OCI-LY3 (cell line): ENCODE results near the gene RAB11FIP4.
A peak's percentile ranks its signal among the peaks of the same experiment; 100 is the strongest.

Experiments
- H2AFZ ChIP-seq: fragments of 200-600, 300-600 bp; shearing (Covaris generic); 2 replicates; pipeline ENCODE4 v1.6.0; 2014; ENCODE audit warnings: antibody characterized with exemption, low read depth, low read length
- H3K27ac ChIP-seq: fragments of 200-600, 300-600 bp; sonication (generic); 2 replicates; pipeline ENCODE4 v1.5.1; 2014; ENCODE audit warnings: mild to moderate bottlenecking, low read length, moderate library complexity, mixed read lengths
- H3K27me3 ChIP-seq: fragments of 200-600, 300-600 bp; sonication (generic); 2 replicates; pipeline ENCODE4 v1.6.1; 2014; ENCODE audit warnings: low read depth, low read length, mixed read lengths
- H3K36me3 ChIP-seq: fragments of 200-600, 300-600 bp; sonication (generic); replicated peaks from 2 replicates; pipeline ENCODE3; 2014; ENCODE audit warnings: low read depth, low read length, mixed read lengths
- H3K4me1 ChIP-seq: fragments of 300-600, 200-600 bp; sonication (generic); 2 replicates; pipeline ENCODE4 v1.6.1; 2014; ENCODE audit warnings: low read length, mixed read lengths
- H3K4me2 ChIP-seq: fragments of 200-600, 300-600 bp; sonication (generic); 2 replicates; pipeline ENCODE4 v1.6.1; 2014; ENCODE audit warnings: low read length, mixed read lengths
- H3K4me3 ChIP-seq: fragments of 300-600, 200-600 bp; sonication (generic); 2 replicates; pipeline ENCODE4 v1.5.1; 2014; ENCODE audit warnings: antibody characterized with exemption, mild to moderate bottlenecking, low read length, moderate library complexity
- H3K79me2 ChIP-seq: fragments of 300-600, 200-600 bp; shearing (Covaris generic); 2 replicates; pipeline ENCODE4 v1.6.1; 2014; ENCODE audit warnings: mild to moderate bottlenecking, low read length, mixed read lengths
- H3K9ac ChIP-seq: fragments of 300-600, 200-600 bp; shearing (Covaris generic); 2 replicates; pipeline ENCODE4 v1.6.0; 2014; ENCODE audit warnings: mild to moderate bottlenecking, low read length, moderate library complexity
- H3K9me3 ChIP-seq: fragments of 200-600, 300-600 bp; shearing (Covaris generic); 2 replicates; pipeline ENCODE4 v1.6.1; 2014; ENCODE audit warnings: low read length, mixed read lengths; ENCODE audit not compliant: insufficient read depth
- H4K20me1 ChIP-seq: fragments of 200-600, 300-600 bp; sonication (generic); 2 replicates; pipeline ENCODE4 v1.6.1; 2016; ENCODE audit warnings: low read length, mixed read lengths; ENCODE audit not compliant: insufficient read depth
- CTCF ChIP-seq: fragments of 200-600, 300-600 bp; sonication (generic); IDR thresholded peaks from 2 replicates; pipeline ENCODE4 v1.5.1; 2014; ENCODE audit warnings: antibody characterized with exemption, low read length, low read depth
- EZH2phosphoT487 ChIP-seq: fragments of 200-600 bp; shearing (Covaris generic); IDR thresholded peaks from 2 replicates; pipeline ENCODE4 v1.6.1; 2018; ENCODE audit warnings: antibody characterized with exemption, mixed run types, low read depth

The RAB11FIP4 gene

GRCh38 chr17:31431098-31431851 lies 39.8 kb downstream of the RAB11FIP4 start:
- H3K27me3 ChIP-seq, result peaks cover 7% of the 10 kb centered on the region; the same call in 1 of the 2 replicates
- H4K20me1 ChIP-seq, result no peaks in the 10 kb centered on the region
- no peak overlapping the region; the same call in 1 of the 2 replicates for H2AFZ ChIP-seq
- no peak overlapping the region for H3K9ac ChIP-seq
- H3K27ac ChIP-seq, result no peak overlapping the region
- peak overlapping the region; percentile 57 for H3K4me2 ChIP-seq
- no peaks in the 10 kb centered on the region for H3K9me3 ChIP-seq
- TF ChIP-seq CTCF (no peak), EZH2phosphoT487 (no peak)
- H3K36me3 ChIP-seq, result no peaks in the 10 kb centered on the region
- peak overlapping the region; percentile 26 for H3K4me3 ChIP-seq
- H3K79me2 ChIP-seq, result no peaks in the 10 kb centered on the region
- peaks cover 5% of the 10 kb centered on the region; the same call in 1 of the 2 replicates for H3K4me1 ChIP-seq

GRCh38 chr17:31431852-31432658 lies 40.6 kb downstream of the RAB11FIP4 start:
- no peak overlapping the region for H3K27ac ChIP-seq
- H3K4me1 ChIP-seq, result peaks cover 5% of the 10 kb centered on the region; the same call in 1 of the 2 replicates
- no peaks in the 10 kb centered on the region for H3K79me2 ChIP-seq
- no peak overlapping the region for H3K4me3 ChIP-seq
- peaks cover 7% of the 10 kb centered on the region; the same call in 1 of the 2 replicates for H3K27me3 ChIP-seq
- H4K20me1 ChIP-seq, result no peaks in the 10 kb centered on the region
- H3K9ac ChIP-seq, result no peak overlapping the region
- no peaks in the 10 kb centered on the region for H3K36me3 ChIP-seq
- no peak overlapping the region for H3K4me2 ChIP-seq
- H2AFZ ChIP-seq, result no peak overlapping the region
- no peaks in the 10 kb centered on the region for H3K9me3 ChIP-seq
- TF ChIP-seq EZH2phosphoT487, result no peak
- no peak for TF ChIP-seq CTCF

- Histone ChIP-seq H3K9ac (no peak overlapping the region), H2AFZ (no peak overlapping the region)
Observed at GRCh38 chr17:31433091-31433790, 41.8 kb downstream of the RAB11FIP4 start.

More at GRCh38 chr17:31433091-31433790, 41.8 kb downstream of the RAB11FIP4 start:
- Histone ChIP-seq H3K4me3 (no peak overlapping the region), H3K36me3 (no peaks in the 10 kb centered on the region), H3K27me3 (peaks cover 7% of the 10 kb centered on the region; the same call in 1 of the 2 replicates), H3K4me1 (peaks cover 11% of the 10 kb centered on the region), H3K27ac (no peak overlapping the region), H3K9me3 (no peaks in the 10 kb centered on the region), H3K79me2 (no peaks in the 10 kb centered on the region), H4K20me1 (no peaks in the 10 kb centered on the region), H3K4me2 (no peak overlapping the region)
- no peak for TF ChIP-seq EZH2phosphoT487
- TF ChIP-seq CTCF, result no peak
